Sigmoid colon (tissue), 4 donors: ENCODE measurements around the gene FGF14.

Experiments
- CTCF ChIP-seq, 4 experiments: fragments of 450-650 bp in 3 of 4; fragments of 200-600 bp in 1 of 4; IDR thresholded peaks; one replicate each; pipeline ENCODE4 v1.5.1; 2016 to 2019; ENCODE audit warnings: antibody characterized with exemption in 4 of 4, mild to moderate bottlenecking in 3 of 4, moderate library complexity in 2 of 4
- EP300 ChIP-seq, 4 donors: sonication (generic); formaldehyde crosslinking; IDR thresholded peaks; one replicate each; pipeline ENCODE4 v1.6.1; 2017; ENCODE audit warnings: antibody characterized with exemption in 4 of 4
- POLR2A ChIP-seq, 2 donors: fragments of 450-650 bp; IDR thresholded peaks; one replicate each; pipeline ENCODE4 v1.6.1; 2016; ENCODE audit warnings: antibody characterized with exemption in 2 of 2, mild to moderate bottlenecking in 2 of 2, moderate library complexity in 2 of 2

- TF ChIP-seq CTCF (IDR thresholded peaks at IDR 0.05) (no peak), POLR2A (IDR thresholded peaks at IDR 0.05) (no peak), EP300 (IDR thresholded peaks at IDR 0.05) (peak in 1 of 4 donors; percentile 64)
These were observed 399.6 kb downstream of the FGF14 start for GRCh38 chr13:102002287-102002686.
